IMR-90 (cell line): ENCODE data around the gene TUBGCP6. TPM values are rescaled to one million over a fixed set of nuclear protein-coding genes. Genes with fewer than 3 reads are reported as not detected.

Experiments used
- ATAC-seq: fragments of 200-7000 bp; cut with Tn5 transposase; 2 replicates; pipeline ENCODE4 v1.9.1; 2020; ENCODE audit warnings: low read depth, mild to moderate bottlenecking, moderate library complexity
- BruUV-seq: library from RNA; stranded (reverse); fragments of 400-500 nt; replicated peaks from 2 replicates; lab custom pipeline; 2021; lab: Mats Ljungman, UMichigan
- CTCF ChIA-PET: fragments of 300-600 bp; formaldehyde crosslinking; extraction: SDS; loops from one replicate; lab custom pipeline; 2021; ENCODE audit warnings: antibody characterized with exemption; lab: Yijun Ruan, JAX
- POLR2A ChIA-PET: fragments of 300-600 bp; sonication (Branson Sonifier 250); formaldehyde crosslinking; loops from one replicate; lab custom pipeline; 2022; ENCODE audit warnings: antibody characterized with exemption; ENCODE audit not compliant: unreplicated experiment; lab: Charles Lee
- DNase-seq: peaks from one replicate; pipeline ENCODE4 v3.0.0; 2013
- H2AFZ ChIP-seq: replicated peaks from 2 replicates; pipeline ENCODE3; 2013; ENCODE audit warnings: low read length, mild to moderate bottlenecking; ENCODE audit not compliant: poor library complexity
- H2AK5ac ChIP-seq: 2 replicates; pipeline ENCODE4 v1.6.1; 2013; ENCODE audit warnings: low read depth, low read length, inconsistent platforms
- H2AK9ac ChIP-seq: replicated peaks from 2 replicates; pipeline ENCODE3; 2013; ENCODE audit warnings: mild to moderate bottlenecking, low read depth, low read length, moderate library complexity; ENCODE audit not compliant: poor library complexity
- H2BK120ac ChIP-seq: 2 replicates; pipeline ENCODE4 v1.6.1; 2013; ENCODE audit warnings: low read depth, low read length, inconsistent platforms
- H2BK15ac ChIP-seq: 3 replicates; pipeline ENCODE4 v1.6.1; 2013; ENCODE audit warnings: low read depth, low read length, inconsistent platforms
- H2BK20ac ChIP-seq: 2 replicates; pipeline ENCODE4 v1.6.1; 2013; ENCODE audit warnings: low read depth, mild to moderate bottlenecking, inconsistent platforms, low read length, moderate library complexity
- H2BK5ac ChIP-seq: 2 replicates; pipeline ENCODE4 v1.6.1; 2013; ENCODE audit warnings: mild to moderate bottlenecking, low read depth, low read length, inconsistent platforms; ENCODE audit not compliant: poor library complexity, severe bottlenecking
- H3K14ac ChIP-seq: replicated peaks from 2 replicates; pipeline ENCODE4 v1.6.1; 2013; ENCODE audit warnings: low read depth, low read length, inconsistent platforms
- H3K18ac ChIP-seq: 2 replicates; pipeline ENCODE4 v1.6.1; 2013; ENCODE audit warnings: low read depth, low read length, control low read depth
- H3K23ac ChIP-seq: 2 replicates; pipeline ENCODE4 v1.6.1; 2013; ENCODE audit warnings: low read depth, low read length, inconsistent platforms
- H3K27ac ChIP-seq: 2 replicates; pipeline ENCODE4 v1.5.1; 2013; ENCODE audit warnings: mild to moderate bottlenecking, control low read depth, low read length; ENCODE audit not compliant: insufficient read depth
- H3K27me3 ChIP-seq: 2 replicates; pipeline ENCODE4 v1.6.1; 2013; ENCODE audit warnings: low read length; ENCODE audit not compliant: control insufficient read depth, insufficient read depth
- H3K36me3 ChIP-seq: 2 replicates; pipeline ENCODE4 v1.6.1; 2013; ENCODE audit warnings: low read length, mixed read lengths; ENCODE audit not compliant: control insufficient read depth, insufficient read depth
- H3K4ac ChIP-seq: 2 replicates; pipeline ENCODE4 v1.6.1; 2013; ENCODE audit warnings: low read depth, low read length, inconsistent platforms
- H3K4me1 ChIP-seq: 2 replicates; pipeline ENCODE4 v1.6.1; 2013; ENCODE audit warnings: low read length, mixed read lengths; ENCODE audit not compliant: control insufficient read depth, insufficient read depth
- H3K4me2 ChIP-seq: 2 replicates; pipeline ENCODE4 v1.6.1; 2013; ENCODE audit warnings: low read depth, mild to moderate bottlenecking, control low read depth, low read length, moderate library complexity
- H3K4me3 ChIP-seq: 2 replicates; pipeline ENCODE4 v1.5.1; 2013; ENCODE audit warnings: low read depth, mild to moderate bottlenecking, control low read depth, low read length, moderate library complexity; ENCODE audit not compliant: insufficient read depth
- H3K56ac ChIP-seq: 2 replicates; pipeline ENCODE4 v1.6.1; 2013; ENCODE audit warnings: low read length, inconsistent platforms; ENCODE audit not compliant: insufficient read depth; ENCODE audit errors: extremely low read depth
- H3K79me1 ChIP-seq, 2 experiments: 2 replicates each; pipeline ENCODE4 v1.6.1; 2013; ENCODE audit warnings: low read length in 2 of 2, inconsistent platforms in 1 of 2, low read depth in 1 of 2
- H3K9ac ChIP-seq: 2 replicates; pipeline ENCODE4 v1.6.1; 2013; ENCODE audit warnings: low read depth, low read length, control low read depth
- H3K9me1 ChIP-seq: 2 replicates; pipeline ENCODE4 v1.6.1; 2013; ENCODE audit warnings: low read length, inconsistent platforms; ENCODE audit not compliant: insufficient read depth
- H3K9me3 ChIP-seq: 2 replicates; pipeline ENCODE4 v1.6.1; 2013; ENCODE audit warnings: low read length; ENCODE audit not compliant: control insufficient read depth, insufficient read depth
- H4K20me1 ChIP-seq: 2 replicates; pipeline ENCODE4 v1.6.1; 2013; ENCODE audit warnings: low read length, inconsistent platforms; ENCODE audit not compliant: insufficient read depth
- H4K5ac ChIP-seq: 2 replicates; pipeline ENCODE4 v1.6.1; 2013; ENCODE audit warnings: mild to moderate bottlenecking, low read depth, low read length, control low read depth
- H4K8ac ChIP-seq, 2 experiments: 2 replicates each; pipeline ENCODE4 v1.6.1; 2013; ENCODE audit warnings: low read depth in 2 of 2, low read length in 2 of 2, control low read depth in 1 of 2, inconsistent platforms in 1 of 2
- H4K91ac ChIP-seq: 2 replicates; pipeline ENCODE4 v1.6.1; 2013; ENCODE audit warnings: low read depth, low read length, inconsistent platforms; ENCODE audit not compliant: insufficient read depth
- CHD1 ChIP-seq: IDR thresholded peaks from 2 replicates; pipeline ENCODE4 v1.6.1; 2012; ENCODE audit warnings: low read depth, low read length, improper control_type of control experiment
- CTCF ChIP-seq: conservative IDR thresholded peaks from 2 replicates; pipeline ENCODE4 v1.5.1; 2012; ENCODE audit warnings: mild to moderate bottlenecking, low read depth, low read length, improper control_type of control experiment
- ELK1 ChIP-seq: fragments of 150-350 bp; IDR thresholded peaks from 2 replicates; pipeline ENCODE4 v1.6.1; 2016; ENCODE audit warnings: low read depth, mild to moderate bottlenecking, low read length, moderate library complexity, borderline replicate concordance
- MAFK ChIP-seq: IDR thresholded peaks from 2 replicates; pipeline ENCODE4 v1.6.1; 2012; ENCODE audit warnings: low read depth, low read length, improper control_type of control experiment
- RFX5 ChIP-seq: IDR thresholded peaks from 2 replicates; pipeline ENCODE4 v1.8.0; 2012; ENCODE audit warnings: low read depth, mild to moderate bottlenecking, low read length, moderate library complexity
- SMC3 ChIP-seq: fragments of 150-350 bp; IDR thresholded peaks from 2 replicates; pipeline ENCODE4 v1.6.1; 2016; ENCODE audit warnings: low read depth, mild to moderate bottlenecking, antibody characterized with exemption, low read length, moderate library complexity
- WGBS, 2 experiments: methylation state at CpG; one replicate each; pipeline versions ENCODE4 v1.1.5 to v1.1.7; 2013; ENCODE audit warnings: missing lambda C conversion rate in 2 of 2; ENCODE audit not compliant: insufficient read length in 1 of 2; ENCODE audit errors: extremely low coverage in 2 of 2; 5-methylcytosine and 5-hydroxymethylcytosine counted together
- dilution Hi-C: fragments of 300-500 bp; cut with HindIII; formaldehyde crosslinking; loops from one replicate; pipeline ENCODE4 v1.14.3; 2018; ENCODE audit warnings: low sequenced_read_pairs; ENCODE audit not compliant: unreplicated experiment
- in situ Hi-C: fragments of 300-500 bp; cut with MboI; formaldehyde crosslinking; loops from 3 replicates; pipeline ENCODE4 v1.14.3; 2019; ENCODE audit warnings: low sequenced_read_pairs, inconsistent platforms, mixed read lengths
- intact Hi-C: fragments of 100-400 bp; cut with micrococcal nuclease; formaldehyde crosslinking; loops from 2 replicates; pipeline ENCODE4 v1.10.0; 2022
- polyA plus RNA-seq, 3 experiments: library from polyadenylated mRNA; depleted of rRNA; stranded (reverse); fragments of >200 nt; gene quantifications; 2 replicates each; pipeline ENCODE4 v1.2.3, GENCODE V29; 2012; ENCODE audit warnings: low replicate concordance in 1 of 3
- total RNA-seq: library from RNA; depleted of rRNA; stranded (reverse); fragments of >200 nt; gene quantifications from 2 replicates; pipeline ENCODE4 v1.2.3, GENCODE V29; 2012

Gene TUBGCP6
- total and polyA plus RNA-seq, 2 of the 4 experiments (the other 2 are of a cell fraction): 10.8 to 28.6 TPM

- H3K36me3 ChIP-seq: peaks cover 49% of the 10 kb centered on the region
- no peak overlapping the region for H3K9ac ChIP-seq
- H3K4ac ChIP-seq: no peak overlapping the region
- no peak overlapping the region for H4K8ac ChIP-seq
- H3K4me3 ChIP-seq: no peak overlapping the region
- H4K20me1 ChIP-seq: peaks cover 64% of the 10 kb centered on the region
- DNase-seq: peak; percentile 6
- H3K9me1 ChIP-seq: peaks cover 3% of the 10 kb centered on the region; the same call in 1 of the 2 replicates
- H3K9me3 ChIP-seq: no peaks in the 10 kb centered on the region
- 84% methylated on average over 7 of the region's 14 CpGs; no CpG with 5 or more reads in 1 of the 2 experiments for WGBS, 2 experiments
- no peak overlapping the region for H3K14ac ChIP-seq
- in situ Hi-C loops: loop anchor here (5.0 to 25.0 kb wide), 3 partner anchors 64 to 399 kb away; no protein-coding TSS in a partner anchor
- no peaks in the 10 kb centered on the region for H3K4me1 ChIP-seq
- ATAC-seq: no peak
- H3K27me3 ChIP-seq: no peaks in the 10 kb centered on the region
- H3K4me2 ChIP-seq: no peak overlapping the region
- H3K18ac ChIP-seq: no peak overlapping the region
- ChIA-PET POLR2A (no interaction called here), CTCF (interaction anchor here (0.6 kb wide), 1 partner anchor 146 kb away, joined by 5 read pairs; no protein-coding TSS in a partner anchor)
- peak overlapping the region; percentile 60 for H2AK9ac ChIP-seq
- no peak overlapping the region for H3K27ac ChIP-seq
- H4K91ac ChIP-seq: no peak overlapping the region
- intact Hi-C loops: no loop called here
- no peak overlapping the region for H4K5ac ChIP-seq
- H2AK5ac ChIP-seq: no peak overlapping the region
- no peak overlapping the region for H2BK20ac ChIP-seq
- H2BK120ac ChIP-seq: no peak overlapping the region
- no peak overlapping the region for H2BK15ac ChIP-seq
- no peak overlapping the region; the same call in 1 of the 2 replicates for H3K23ac ChIP-seq
- H2BK5ac ChIP-seq: no peak overlapping the region
- no peak overlapping the region for H2AFZ ChIP-seq
- H3K79me1 ChIP-seq: peaks cover 19 to 71% of the 10 kb centered on the region in 2 experiments
- no TSS peak for BruUV-seq
- TF ChIP-seq CHD1 (no peak), SMC3 (no peak), CTCF (no peak), RFX5 (no peak), MAFK (no peak), ELK1 (no peak)
- no peak overlapping the region for H3K56ac ChIP-seq
- dilution Hi-C loops: no loop called here
Observed at GRCh38 chr22:50211147-50211546, 33.7 kb downstream of the TUBGCP6 start.
